A549 (cell line): ENCODE data around the gene NIFK.

ENCODE experiments used
- CTCF ChIP-seq: fragments of >200 bp; sonication (Bioruptor Twin); formaldehyde crosslinking; IDR thresholded peaks from 3 replicates; pipeline ENCODE4 v1.5.1; 2016
- HMGXB4 ChIP-seq: fragments of 250-450 bp; sonication (Bioruptor Pico); IDR thresholded peaks from 2 replicates; pipeline ENCODE4 v1.5.0; 2021; ENCODE audit warnings: mild to moderate bottlenecking, moderate library complexity, borderline replicate concordance
- MAZ ChIP-seq: fragments of 150-350 bp; IDR thresholded peaks from 2 replicates; pipeline ENCODE4 v1.6.1; 2014; ENCODE audit warnings: antibody characterized with exemption, low read depth, low read length, borderline replicate concordance
- PBX3 ChIP-seq: IDR thresholded peaks from 2 replicates; pipeline ENCODE4 v1.6.1; 2012
- POLR2A ChIP-seq: IDR thresholded peaks from 2 replicates; pipeline ENCODE4 v1.6.1; 2012; ENCODE audit warnings: mild to moderate bottlenecking, low read length
- RAD21 ChIP-seq, 2 experiments: fragments of >200 bp in 1 of 2; sonication (Bioruptor Twin) in 1 of 2; formaldehyde crosslinking in 1 of 2; IDR thresholded peaks in 1 of 2; conservative IDR thresholded peaks in 1 of 2; 2 replicates in 1 of 2; 3 replicates in 1 of 2; pipeline ENCODE4 v1.6.1; 2012 to 2018; ENCODE audit warnings: inconsistent platforms in 1 of 2
- SREBF2 ChIP-seq: fragments of 450-650 bp; IDR thresholded peaks from 2 replicates; pipeline ENCODE4 v1.6.1; 2014; ENCODE audit warnings: mild to moderate bottlenecking, moderate library complexity
- ZNF302 ChIP-seq: fragments of 250-450 bp; sonication (Bioruptor Pico); IDR thresholded peaks from 2 replicates; pipeline ENCODE4 v1.9.0; 2021; ENCODE audit warnings: inconsistent platforms, mild to moderate bottlenecking, moderate library complexity

GRCh38 chr2:121721926-121722325 is 14.7 kb downstream of the NIFK start:
- TF ChIP-seq CTCF (no peak), RAD21 (conservative IDR thresholded peaks at IDR 0.05 in 1 of 2, IDR thresholded peaks at IDR 0.05 in 1 of 2) (no peak), SREBF2 (no peak), POLR2A (no peak), ZNF302 (CRISPR knock-in tag) (no peak), MAZ (no peak), PBX3 (no peak), HMGXB4 (CRISPR knock-in tag) (no peak)
